Measurements from ENCODE around the gene CNNM1.

DNA sequence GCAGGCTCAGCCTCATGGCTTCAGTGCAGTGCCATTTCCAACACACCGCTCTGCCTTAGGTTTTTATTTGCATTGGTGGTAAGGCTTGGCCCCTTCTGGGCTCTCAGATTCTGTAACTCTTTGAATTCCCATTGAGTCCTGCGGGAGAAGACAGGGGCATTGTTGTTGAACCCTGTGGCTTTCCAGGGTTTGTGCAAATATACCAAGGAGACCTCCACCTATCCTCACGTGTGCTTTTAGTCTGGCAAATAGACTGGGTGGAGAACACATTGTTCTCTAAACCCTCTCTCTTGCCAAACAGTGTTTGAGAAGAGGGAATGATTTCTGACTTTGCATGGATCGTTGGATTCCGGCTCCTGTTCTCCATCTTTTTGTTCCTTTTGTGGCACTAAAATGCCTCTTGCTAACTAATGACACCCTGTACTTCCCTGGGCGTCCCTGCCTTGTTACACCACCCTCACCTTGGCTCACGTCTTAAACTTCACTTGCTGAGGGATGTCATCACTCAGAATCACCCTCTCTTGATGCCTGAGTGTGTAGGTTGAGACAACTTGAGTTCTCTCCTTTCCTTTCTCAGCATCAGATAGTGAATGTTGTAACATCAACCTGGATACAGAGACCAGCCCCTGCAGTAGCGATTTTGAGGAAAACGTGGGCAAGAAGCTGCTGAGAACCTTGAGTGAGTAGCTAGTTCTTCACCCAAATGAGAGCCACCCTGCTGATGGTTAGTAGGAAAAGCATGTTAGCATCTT is 60.7 kb downstream of the CNNM1 start:
- TF ChIP-seq, protein P1, sequence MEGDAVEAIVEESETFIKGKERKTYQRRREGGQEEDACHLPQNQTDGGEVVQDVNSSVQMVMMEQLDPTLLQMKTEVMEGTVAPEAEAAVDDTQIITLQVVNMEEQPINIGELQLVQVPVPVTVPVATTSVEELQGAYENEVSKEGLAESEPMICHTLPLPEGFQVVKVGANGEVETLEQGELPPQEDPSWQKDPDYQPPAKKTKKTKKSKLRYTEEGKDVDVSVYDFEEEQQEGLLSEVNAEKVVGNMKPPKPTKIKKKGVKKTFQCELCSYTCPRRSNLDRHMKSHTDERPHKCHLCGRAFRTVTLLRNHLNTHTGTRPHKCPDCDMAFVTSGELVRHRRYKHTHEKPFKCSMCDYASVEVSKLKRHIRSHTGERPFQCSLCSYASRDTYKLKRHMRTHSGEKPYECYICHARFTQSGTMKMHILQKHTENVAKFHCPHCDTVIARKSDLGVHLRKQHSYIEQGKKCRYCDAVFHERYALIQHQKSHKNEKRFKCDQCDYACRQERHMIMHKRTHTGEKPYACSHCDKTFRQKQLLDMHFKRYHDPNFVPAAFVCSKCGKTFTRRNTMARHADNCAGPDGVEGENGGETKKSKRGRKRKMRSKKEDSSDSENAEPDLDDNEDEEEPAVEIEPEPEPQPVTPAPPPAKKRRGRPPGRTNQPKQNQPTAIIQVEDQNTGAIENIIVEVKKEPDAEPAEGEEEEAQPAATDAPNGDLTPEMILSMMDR (IDR thresholded peaks at IDR 0.05): no peak
- TF ChIP-seq POLR2A (IDR thresholded peaks at IDR 0.05): no peak
- no peak for TF ChIP-seq POLR2AphosphoS5 (IDR thresholded peaks at IDR 0.05)
